ENCODE data around the gene CDH8. TPM values are rescaled to one million over a fixed set of nuclear protein-coding genes. Genes with fewer than 3 reads are reported as not detected.

The CDH8 gene
- total and polyA plus RNA-seq, 8 donors = 0.05 to 0.20 (median 0.15) TPM; not detected in 4

GRCh38 chr16:62068747-62069146 lies 32.5 kb upstream of the CDH8 start:
- TF ChIP-seq, protein P1, sequence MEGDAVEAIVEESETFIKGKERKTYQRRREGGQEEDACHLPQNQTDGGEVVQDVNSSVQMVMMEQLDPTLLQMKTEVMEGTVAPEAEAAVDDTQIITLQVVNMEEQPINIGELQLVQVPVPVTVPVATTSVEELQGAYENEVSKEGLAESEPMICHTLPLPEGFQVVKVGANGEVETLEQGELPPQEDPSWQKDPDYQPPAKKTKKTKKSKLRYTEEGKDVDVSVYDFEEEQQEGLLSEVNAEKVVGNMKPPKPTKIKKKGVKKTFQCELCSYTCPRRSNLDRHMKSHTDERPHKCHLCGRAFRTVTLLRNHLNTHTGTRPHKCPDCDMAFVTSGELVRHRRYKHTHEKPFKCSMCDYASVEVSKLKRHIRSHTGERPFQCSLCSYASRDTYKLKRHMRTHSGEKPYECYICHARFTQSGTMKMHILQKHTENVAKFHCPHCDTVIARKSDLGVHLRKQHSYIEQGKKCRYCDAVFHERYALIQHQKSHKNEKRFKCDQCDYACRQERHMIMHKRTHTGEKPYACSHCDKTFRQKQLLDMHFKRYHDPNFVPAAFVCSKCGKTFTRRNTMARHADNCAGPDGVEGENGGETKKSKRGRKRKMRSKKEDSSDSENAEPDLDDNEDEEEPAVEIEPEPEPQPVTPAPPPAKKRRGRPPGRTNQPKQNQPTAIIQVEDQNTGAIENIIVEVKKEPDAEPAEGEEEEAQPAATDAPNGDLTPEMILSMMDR (IDR thresholded peaks at IDR 0.05) = no peak
- FAIRE-seq (no peak), ATAC-seq (no peak), DNase-seq (no peak)
- Histone ChIP-seq H3K36me3 (no peaks in the 10 kb centered on the region), H3K4me1 (no peaks in the 10 kb centered on the region), H3K27me3 (no peaks in the 10 kb centered on the region), H3K9me3 (no peaks in the 10 kb centered on the region), H3K27ac (no peak overlapping the region), H3K4me3 (no peak overlapping the region)
- 79 to 80% methylated on average over 1 of the region's 1 CpG for WGBS, 2 donors
- intact Hi-C loops (cut with DNase I) = no loop called here

DNA sequence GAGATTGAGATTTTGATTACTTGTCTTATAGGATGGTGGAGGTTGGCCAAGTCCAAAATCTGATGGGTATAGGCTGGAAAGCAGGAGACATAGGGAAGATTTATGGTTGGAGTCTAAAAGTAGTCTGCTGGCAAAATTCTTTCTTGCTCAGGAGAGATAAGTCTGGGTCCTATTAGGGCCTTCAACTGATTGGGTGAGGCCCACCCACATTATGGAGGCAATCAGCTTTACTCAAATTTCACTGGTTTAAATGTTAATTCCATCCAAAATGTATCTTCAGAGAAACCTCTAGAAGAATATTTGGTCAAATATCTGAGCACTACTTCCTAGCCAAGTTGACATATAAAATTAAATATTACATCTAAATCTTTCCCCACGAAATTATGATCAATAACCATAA lies 31.7 kb upstream of the CDH8 start:
- FAIRE-seq (no peak), ATAC-seq (no peak), DNase-seq (no peak)
- TF ChIP-seq, protein P1 (IDR thresholded peaks at IDR 0.05) = no peak
- H3K9me3 ChIP-seq = no peaks in the 10 kb centered on the region
- H3K4me1 ChIP-seq = no peaks in the 10 kb centered on the region
- no peaks in the 10 kb centered on the region for H3K27me3 ChIP-seq
- no peaks in the 10 kb centered on the region for H3K36me3 ChIP-seq
- H3K4me3 ChIP-seq = no peak overlapping the region
- H3K27ac ChIP-seq = no peak overlapping the region
- intact Hi-C loops (cut with DNase I) = no loop called here
- WGBS, 2 donors = 18 to 34% methylated on average over 1 of the region's 1 CpG

GRCh38 chr16:62067182-62067581 lies 30.9 kb upstream of the CDH8 start:
- H3K27me3 ChIP-seq = no peaks in the 10 kb centered on the region
- no peak for DNase-seq
- H3K4me1 ChIP-seq = no peaks in the 10 kb centered on the region
- H3K4me3 ChIP-seq = no peak overlapping the region
- intact Hi-C loops (cut with DNase I) = no loop called here
- ATAC-seq = no peak
- FAIRE-seq = no peak
- H3K36me3 ChIP-seq = no peaks in the 10 kb centered on the region
- H3K27ac ChIP-seq = no peak overlapping the region
- WGBS, 2 donors = 46 to 47% methylated on average over 1 of the region's 1 CpG
- no peaks in the 10 kb centered on the region for H3K9me3 ChIP-seq
- TF ChIP-seq, protein P1 (IDR thresholded peaks at IDR 0.05) = no peak

DNA sequence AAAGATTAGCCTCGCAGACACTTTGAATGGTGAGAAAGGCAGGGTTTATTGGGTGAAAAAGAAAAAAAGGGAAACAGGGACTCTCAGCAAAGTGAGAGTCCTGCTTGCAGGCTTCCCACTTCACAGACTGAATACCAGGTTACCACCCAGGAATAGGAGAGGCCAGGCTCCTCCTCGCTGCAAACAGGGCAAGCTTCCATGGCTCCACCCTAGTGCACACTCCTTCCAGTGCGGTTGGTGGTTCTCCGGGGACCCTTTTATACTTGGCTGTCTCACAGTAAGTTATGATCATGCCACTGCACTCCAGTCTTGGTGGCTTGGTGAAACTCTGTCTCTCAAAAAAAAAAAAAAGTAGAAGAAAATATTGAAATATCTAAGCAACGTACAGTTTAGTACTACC lies 30.5 kb upstream of the CDH8 start:
- Histone ChIP-seq H3K27me3 (no peaks in the 10 kb centered on the region), H3K9me3 (no peaks in the 10 kb centered on the region), H3K4me1 (no peaks in the 10 kb centered on the region), H3K27ac (no peak overlapping the region), H3K36me3 (no peaks in the 10 kb centered on the region), H3K4me3 (no peak overlapping the region)
- no peak for FAIRE-seq
- TF ChIP-seq, protein P1 (IDR thresholded peaks at IDR 0.05) = no peak
- no peak for DNase-seq
- intact Hi-C loops (cut with DNase I) = no loop called here
- ATAC-seq = no peak
- WGBS, 2 donors = 63 to 89% methylated on average over 5 of the region's 5 CpGs

DNA sequence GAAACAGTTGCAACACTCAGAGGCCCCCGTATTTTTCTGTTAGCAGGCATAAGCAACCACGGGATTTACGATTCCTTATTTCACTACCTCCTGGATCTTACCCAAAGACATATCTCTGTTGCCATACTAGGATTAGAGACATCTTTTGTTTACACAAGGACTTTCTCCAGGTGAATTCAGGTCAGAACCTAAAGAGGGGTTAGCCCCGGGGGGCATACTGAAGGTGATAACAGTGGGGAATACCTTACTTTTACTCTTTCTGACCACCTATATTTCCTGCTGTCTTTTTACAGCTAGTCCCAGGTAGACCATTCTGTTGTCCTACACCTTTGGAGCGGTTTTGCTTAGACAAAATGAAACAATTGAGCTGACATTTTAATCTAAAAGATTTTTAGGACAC lies 27.9 kb upstream of the CDH8 start:
- H3K27me3 ChIP-seq = no peaks in the 10 kb centered on the region
- no peaks in the 10 kb centered on the region for H3K4me1 ChIP-seq
- FAIRE-seq (no peak), DNase-seq (no peak), ATAC-seq (no peak)
- no peak overlapping the region for H3K4me3 ChIP-seq
- H3K36me3 ChIP-seq = no peaks in the 10 kb centered on the region
- H3K27ac ChIP-seq = no peak overlapping the region
- intact Hi-C loops (cut with DNase I) = no loop called here
- no peaks in the 10 kb centered on the region for H3K9me3 ChIP-seq
- TF ChIP-seq, protein P1 (IDR thresholded peaks at IDR 0.05) = no peak
- WGBS, 2 donors = 37 to 50% methylated on average over 5 of the region's 5 CpGs

Data from pancreas (tissue), 10 donors.